Natural killer cell (primary cell): ENCODE results near the gene PAN3. TPM values are rescaled to one million over a fixed set of nuclear protein-coding genes. Genes with fewer than 3 reads are reported as not detected.
A peak's percentile ranks its signal among the peaks of the same experiment; 100 is the strongest.

ENCODE experiments used
- ATAC-seq, 3 donors: fragments of 150-1000 bp in 2 of 3; fragments of 200-7000 bp in 1 of 3; cut with Tn5 transposase; 1 replicate in 1 of 3; 2 replicates in 2 of 3; pipeline ENCODE4 v1.10.0; 2021; ENCODE audit warnings: mild to moderate bottlenecking in 2 of 3, moderate library complexity in 2 of 3
- DNase-seq, 2 donors: peaks; one replicate each; pipeline versions ENCODE4 v3.0.0 to v3.0.0-alpha.2; 2013 to 2021; ENCODE audit warnings: mixed read lengths in 1 of 2
- H3K27ac ChIP-seq: one replicate; pipeline ENCODE4 v1.5.1; 2013; ENCODE audit warnings: mild to moderate bottlenecking, low read length
- H3K27me3 ChIP-seq: one replicate; pipeline ENCODE4 v1.6.1; 2013; ENCODE audit warnings: low read length; ENCODE audit not compliant: control insufficient read depth, insufficient read depth
- H3K36me3 ChIP-seq: one replicate; pipeline ENCODE4 v1.6.1; 2013; ENCODE audit warnings: low read length; ENCODE audit not compliant: control insufficient read depth, insufficient read depth
- H3K4me1 ChIP-seq: one replicate; pipeline ENCODE4 v1.6.1; 2013; ENCODE audit warnings: low read length; ENCODE audit not compliant: control insufficient read depth, insufficient read depth
- H3K4me3 ChIP-seq: one replicate; pipeline ENCODE4 v1.5.1; 2013; ENCODE audit warnings: low read length
- H3K9me3 ChIP-seq: one replicate; pipeline ENCODE4 v1.6.1; 2013; ENCODE audit warnings: low read length; ENCODE audit not compliant: control insufficient read depth, insufficient read depth
- H3K27ac Mint-ChIP-seq, 2 donors: one replicate each; pipeline ENCODE4 v1.8.0; 2022; ENCODE audit warnings: mild to moderate bottlenecking in 2 of 2, mixed read lengths in 2 of 2, moderate library complexity in 1 of 2
- H3K27me3 Mint-ChIP-seq, 2 donors: one replicate each; pipeline ENCODE4 v1.8.0; 2022; ENCODE audit warnings: low read depth in 2 of 2, mixed read lengths in 2 of 2
- H3K36me3 Mint-ChIP-seq: one replicate; pipeline ENCODE4 v1.8.0; 2022; ENCODE audit warnings: mixed read lengths
- H3K4me1 Mint-ChIP-seq, 2 donors: one replicate each; pipeline ENCODE4 v1.8.0; 2022; ENCODE audit warnings: mixed read lengths in 2 of 2
- H3K4me3 Mint-ChIP-seq: one replicate; pipeline ENCODE4 v1.8.0; 2022; ENCODE audit warnings: mild to moderate bottlenecking, moderate library complexity, mixed read lengths
- H3K9me3 Mint-ChIP-seq, 2 donors: one replicate each; pipeline ENCODE4 v1.8.0; 2022; ENCODE audit warnings: mixed read lengths in 2 of 2
- CTCF ChIP-seq: fragments of 200-600 bp; IDR thresholded peaks from one replicate; pipeline ENCODE4 v1.8.0; 2022; ENCODE audit warnings: antibody characterized with exemption
- WGBS: methylation state at CpG from one replicate; pipeline ENCODE4 v1.1.7; 2013; ENCODE audit warnings: missing lambda C conversion rate; ENCODE audit not compliant: insufficient coverage; 5-methylcytosine and 5-hydroxymethylcytosine counted together
- intact Hi-C: fragments of 100-400 bp; cut with micrococcal nuclease; formaldehyde crosslinking; loops from one replicate; pipeline ENCODE4 v1.14.2; 2022
- total RNA-seq, 4 donors: library from RNA; stranded (reverse); fragments of 120-200 nt in 1 of 4; gene quantifications; one replicate each; pipeline versions ENCODE4 v1.2.3 to v1.2.4, GENCODE V29; 2013 to 2022

PAN3 gene
- 10 to 100 TPM; 80.0 to 94.2 (median 91.7) TPM for total RNA-seq
- total RNA-seq (2013), result 78.4 TPM

GRCh38 chr13:28138012-28138755, at the start of gene PAN3:
Gene PAN3 (plus strand): TSS chr13:28138545. CDS start chr13:28138658, 113 bp downstream.
- intact Hi-C loops, result loop anchor here (1.0 to 5.0 kb wide), 4 partner anchors 44 to 966 kb away; partner anchors contain the start of genes POMP, SLC46A3 and USP12
- Mint-ChIP-seq H3K9me3 (no peaks in the 10 kb centered on the region), H3K4me3 (peak within 1 kb of the TSS; percentile 80), H3K27me3 (no peaks in the 10 kb centered on the region), H3K27ac (peak within 1 kb of the TSS; percentile 98 to 99), H3K36me3 (no peaks in the 10 kb centered on the region), H3K4me1 (peaks cover 53 to 60% of the 10 kb centered on the region in 2 donors)
- Histone ChIP-seq H3K36me3 (no peaks in the 10 kb centered on the region), H3K27ac (peak within 1 kb of the TSS; percentile 97), H3K27me3 (no peaks in the 10 kb centered on the region), H3K4me3 (peak within 1 kb of the TSS; percentile 57), H3K9me3 (no peaks in the 10 kb centered on the region), H3K4me1 (peaks cover 22% of the 10 kb centered on the region)
- TF ChIP-seq CTCF, result peak; percentile 30
- peak; percentile 90 to 96 for DNase-seq
- whole genome bisulfite sequencing, result 0% methylated on average over 80 of the region's 84 CpGs
- peak; percentile 62 to 78 (median 70) for ATAC-seq

GRCh38 chr13:28089065-28089464, 49.3 kb upstream of the PAN3 start:
- H3K36me3 Mint-ChIP-seq, result no peaks in the 10 kb centered on the region
- Histone ChIP-seq H3K9me3 (no peaks in the 10 kb centered on the region), H3K4me3 (no peak overlapping the region), H3K36me3 (no peaks in the 10 kb centered on the region), H3K4me1 (no peaks in the 10 kb centered on the region), H3K27ac (no peak overlapping the region), H3K27me3 (peaks cover 1% of the 10 kb centered on the region)
- no peak overlapping the region for H3K4me3 Mint-ChIP-seq
- WGBS, result 18% methylated on average over 1 of the region's 1 CpG
- no peak overlapping the region for H3K27ac Mint-ChIP-seq
- H3K27me3 Mint-ChIP-seq, result peaks cover 21 to 25% of the 10 kb centered on the region in 2 donors
- no peak for TF ChIP-seq CTCF
- DNase-seq, result no peak
- H3K9me3 Mint-ChIP-seq, result no peaks in the 10 kb centered on the region
- no peaks in the 10 kb centered on the region for H3K4me1 Mint-ChIP-seq
- ATAC-seq, result no peak
- intact Hi-C loops, result no loop called here

- H3K9me3 Mint-ChIP-seq, result no peaks in the 10 kb centered on the region
- Histone ChIP-seq H3K4me1 (no peaks in the 10 kb centered on the region), H3K36me3 (no peaks in the 10 kb centered on the region), H3K27ac (no peak overlapping the region), H3K27me3 (peaks cover 4% of the 10 kb centered on the region), H3K4me3 (no peak overlapping the region), H3K9me3 (no peaks in the 10 kb centered on the region)
- ATAC-seq (no peak), DNase-seq (no peak)
- intact Hi-C loops, result no loop called here
- H3K27ac Mint-ChIP-seq, result no peak overlapping the region
- H3K36me3 Mint-ChIP-seq, result no peaks in the 10 kb centered on the region
- no peak overlapping the region for H3K4me3 Mint-ChIP-seq
- no peaks in the 10 kb centered on the region for H3K4me1 Mint-ChIP-seq
- no peak for TF ChIP-seq CTCF
- peaks cover 27 to 37% of the 10 kb centered on the region in 2 donors for H3K27me3 Mint-ChIP-seq
- WGBS, result 74% methylated on average over 2 of the region's 2 CpGs
These were observed 45.9 kb upstream of the PAN3 start for GRCh38 chr13:28092431-28092830.

- Histone ChIP-seq H3K4me3 (no peak overlapping the region), H3K27me3 (peaks cover 15% of the 10 kb centered on the region), H3K4me1 (no peaks in the 10 kb centered on the region), H3K27ac (no peak overlapping the region), H3K36me3 (no peaks in the 10 kb centered on the region), H3K9me3 (no peaks in the 10 kb centered on the region)
- no peak for TF ChIP-seq CTCF
- no peaks in the 10 kb centered on the region for H3K36me3 Mint-ChIP-seq
- H3K27ac Mint-ChIP-seq, result no peak overlapping the region
- 17% methylated on average over 3 of the region's 5 CpGs for WGBS
- peaks cover 28 to 42% of the 10 kb centered on the region in 2 donors for H3K27me3 Mint-ChIP-seq
- DNase-seq, result no peak
- no peaks in the 10 kb centered on the region for H3K4me1 Mint-ChIP-seq
- no peak overlapping the region for H3K4me3 Mint-ChIP-seq
- intact Hi-C loops, result no loop called here
- ATAC-seq, result no peak
- H3K9me3 Mint-ChIP-seq, result no peaks in the 10 kb centered on the region
These were observed 44.5 kb upstream of the PAN3 start for GRCh38 chr13:28093881-28094280.
